ENCODE results near the gene SCGN.

DNA sequence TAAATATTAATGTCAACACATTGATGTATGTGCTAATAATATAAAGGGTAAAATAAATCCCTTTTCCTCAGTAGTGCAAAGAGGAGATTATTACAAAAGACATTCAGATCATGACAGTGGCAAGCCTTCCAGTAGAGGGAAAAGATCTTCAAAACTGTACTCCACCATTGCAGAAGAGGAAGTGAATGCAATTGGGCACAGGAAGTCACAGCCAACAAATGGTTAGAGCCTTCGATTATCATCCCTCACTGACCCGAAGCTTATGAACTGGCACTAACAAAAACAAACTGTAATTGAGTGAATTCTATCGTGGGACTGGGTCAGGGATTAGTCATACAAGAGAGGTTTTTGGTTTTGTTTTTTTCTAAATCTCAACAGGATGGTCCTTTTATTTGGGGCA lies 39.3 kb upstream of the SCGN start:
- TF ChIP-seq L3MBTL2 (IDR thresholded peaks at IDR 0.05) (no peak), RBM34 (IDR thresholded peaks at IDR 0.05; ENCODE audit: borderline replicate concordance, insufficient read depth, low read length) (no peak), EZH2 (IDR thresholded peaks at IDR 0.05; ENCODE audit: borderline replicate concordance, low read depth, low read length) (no peak), RFX1 (IDR thresholded peaks at IDR 0.05) (no peak), CREB3 (tag; conservative IDR thresholded peaks at IDR 0.05; ENCODE audit: low read depth) (no peak), RBM22 (IDR thresholded peaks at IDR 0.05; ENCODE audit: low read depth, low read length, poor library complexity, severe bottlenecking) (no peak), CBFA2T3 (IDR thresholded peaks at IDR 0.05) (no peak)
- TF ChIP-seq, protein P1, sequence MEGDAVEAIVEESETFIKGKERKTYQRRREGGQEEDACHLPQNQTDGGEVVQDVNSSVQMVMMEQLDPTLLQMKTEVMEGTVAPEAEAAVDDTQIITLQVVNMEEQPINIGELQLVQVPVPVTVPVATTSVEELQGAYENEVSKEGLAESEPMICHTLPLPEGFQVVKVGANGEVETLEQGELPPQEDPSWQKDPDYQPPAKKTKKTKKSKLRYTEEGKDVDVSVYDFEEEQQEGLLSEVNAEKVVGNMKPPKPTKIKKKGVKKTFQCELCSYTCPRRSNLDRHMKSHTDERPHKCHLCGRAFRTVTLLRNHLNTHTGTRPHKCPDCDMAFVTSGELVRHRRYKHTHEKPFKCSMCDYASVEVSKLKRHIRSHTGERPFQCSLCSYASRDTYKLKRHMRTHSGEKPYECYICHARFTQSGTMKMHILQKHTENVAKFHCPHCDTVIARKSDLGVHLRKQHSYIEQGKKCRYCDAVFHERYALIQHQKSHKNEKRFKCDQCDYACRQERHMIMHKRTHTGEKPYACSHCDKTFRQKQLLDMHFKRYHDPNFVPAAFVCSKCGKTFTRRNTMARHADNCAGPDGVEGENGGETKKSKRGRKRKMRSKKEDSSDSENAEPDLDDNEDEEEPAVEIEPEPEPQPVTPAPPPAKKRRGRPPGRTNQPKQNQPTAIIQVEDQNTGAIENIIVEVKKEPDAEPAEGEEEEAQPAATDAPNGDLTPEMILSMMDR (IDR thresholded peaks at IDR 0.05 in 2 of 3, conservative IDR thresholded peaks at IDR 0.05 in 1 of 3; ENCODE audit: insufficient read depth in 2 of 3, low read depth in 1 of 3, low read length in 3 of 3) = no peak
- TF ChIP-seq, protein P2, sequence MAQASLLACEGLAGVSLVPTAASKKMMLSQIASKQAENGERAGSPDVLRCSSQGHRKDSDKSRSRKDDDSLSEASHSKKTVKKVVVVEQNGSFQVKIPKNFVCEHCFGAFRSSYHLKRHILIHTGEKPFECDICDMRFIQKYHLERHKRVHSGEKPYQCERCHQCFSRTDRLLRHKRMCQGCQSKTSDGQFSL (CRISPR knock-in tag; IDR thresholded peaks at IDR 0.05) = no peak
- TF ChIP-seq, protein P2 (tag; IDR thresholded peaks at IDR 0.05) = no peak

Measured in K562 (cell line).